Hindlimb muscle (tissue), 1 donor: ENCODE results near the gene BRWD1. TPM values are rescaled to one million over a fixed set of nuclear protein-coding genes. Genes with fewer than 3 reads are reported as not detected.

Experiments used
- DNase-seq: peaks from one replicate; pipeline ENCODE4 v3.0.0-alpha.2; 2013
- polyA plus RNA-seq: library from polyadenylated mRNA; unstranded; fragments of 120-200 nt; gene quantifications from one replicate; pipeline ENCODE4 v1.2.1, GENCODE V29; 2013; ENCODE audit not compliant: insufficient read length

Gene BRWD1
- polyA plus RNA-seq, 1 donor, result 27.7 TPM

- no peak for DNase-seq
These were observed 117.1 kb downstream of the BRWD1 start for GRCh38 chr21:39196310-39196709.

- no peak for DNase-seq
These were observed 120.1 kb downstream of the BRWD1 start for GRCh38 chr21:39193380-39193779.

- DNase-seq, result no peak
These were observed 123.4 kb downstream of the BRWD1 start for GRCh38 chr21:39189857-39190604.

GRCh38 chr21:39188521-39189139 is 124.8 kb downstream of the BRWD1 start:
- DNase-seq, result no peak

- no peak for DNase-seq
These were observed 126.3 kb downstream of the BRWD1 start for GRCh38 chr21:39187141-39187540.

- no peak for DNase-seq
These were observed 126.8 kb downstream of the BRWD1 start for GRCh38 chr21:39186676-39187075.

- no peak for DNase-seq
These were observed 128.3 kb downstream of the BRWD1 start for GRCh38 chr21:39185157-39185556.

GRCh38 chr21:39184050-39184980 is 129.1 kb downstream of the BRWD1 start:
- no peak for DNase-seq

GRCh38 chr21:39183272-39184049 is 130.0 kb downstream of the BRWD1 start, which contains the start of gene PSMG1:
Gene PSMG1, minus strand, starts transcription at chr21:39183451. Its CDS starts 66 bp downstream, at chr21:39183385.
- DNase-seq, result peak; percentile 96

GRCh38 chr21:39182484-39183271 is 130.8 kb downstream of the BRWD1 start:
- no peak for DNase-seq

- DNase-seq, result no peak
These were observed 131.4 kb downstream of the BRWD1 start for GRCh38 chr21:39182016-39182415.

- DNase-seq, result no peak
These were observed 132.1 kb downstream of the BRWD1 start for GRCh38 chr21:39181205-39181818.

GRCh38 chr21:39180429-39181019 is 132.9 kb downstream of the BRWD1 start:
- DNase-seq, result no peak

GRCh38 chr21:39178421-39178820 is 135.0 kb downstream of the BRWD1 start:
- no peak for DNase-seq

- no peak for DNase-seq
These were observed 137.1 kb downstream of the BRWD1 start for GRCh38 chr21:39176271-39176709.

GRCh38 chr21:39175665-39176064 is 137.8 kb downstream of the BRWD1 start:
- DNase-seq, result no peak

GRCh38 chr21:39175154-39175553 is 138.3 kb downstream of the BRWD1 start:
- DNase-seq, result no peak

GRCh38 chr21:39173716-39174680 is 139.4 kb downstream of the BRWD1 start:
- DNase-seq, result no peak

GRCh38 chr21:39169906-39170305 is 143.5 kb downstream of the BRWD1 start:
- no peak for DNase-seq
